ENCODE measurements around the gene ABO.
"Not testable (repeated sequence)": the region's sequence is repeated elsewhere in the genome, so short reads cannot be mapped to it uniquely, and the experiment has no call there.

ABO gene

GRCh38 chr9:133286523-133286922, 11.5 kb upstream of the ABO start:
- no peak for DNase-seq

GRCh38 chr9:133285252-133285775, 10.3 kb upstream of the ABO start:
- no peak for DNase-seq

- no peak for DNase-seq
Observed at GRCh38 chr9:133284362-133284761, 9.4 kb upstream of the ABO start.

- not testable (repeated sequence) for DNase-seq
Observed at GRCh38 chr9:133283255-133284032, 8.4 kb upstream of the ABO start.

GRCh38 chr9:133282464-133283238, 7.7 kb upstream of the ABO start:
- DNase-seq = no peak

GRCh38 chr9:133280392-133280791, 5.4 kb upstream of the ABO start:
- no peak for DNase-seq

GRCh38 chr9:133278161-133279114, 3.4 kb upstream of the ABO start:
- DNase-seq = no peak

- no peak for DNase-seq
Observed at GRCh38 chr9:133277467-133277866, 2.5 kb upstream of the ABO start.

- DNase-seq = no peak
Observed at GRCh38 chr9:133276923-133277322, 1.9 kb upstream of the ABO start.

- no peak for DNase-seq
Observed at GRCh38 chr9:133276001-133276884, 1.2 kb upstream of the ABO start.

GRCh38 chr9:133274236-133275104, 531 bp downstream of the ABO start:
- DNase-seq = no peak

GRCh38 chr9:133273819-133274218, 1.2 kb downstream of the ABO start:
- no peak for DNase-seq

GRCh38 chr9:133273098-133273497, 1.9 kb downstream of the ABO start:
- DNase-seq = no peak

GRCh38 chr9:133269537-133270362, 5.3 kb downstream of the ABO start:
- no peak for DNase-seq

GRCh38 chr9:133269136-133269535, 5.9 kb downstream of the ABO start:
- DNase-seq = not testable (repeated sequence)

GRCh38 chr9:133268335-133269056, 6.5 kb downstream of the ABO start:
- DNase-seq = no peak

GRCh38 chr9:133264235-133264764, 10.7 kb downstream of the ABO start:
- no peak for DNase-seq

- DNase-seq = no peak
Observed at GRCh38 chr9:133263557-133263956, 11.4 kb downstream of the ABO start.

GRCh38 chr9:133262226-133262625, 12.8 kb downstream of the ABO start:
- DNase-seq = no peak
